Loucy (cell line): ENCODE data around the gene PTP4A1.

Source experiments
- H2AFZ ChIP-seq: fragments of 200-600 bp; sonication (generic); 2 replicates; pipeline ENCODE4 v1.6.0; 2016; ENCODE audit warnings: antibody characterized with exemption, mild to moderate bottlenecking, low read length, moderate library complexity
- H3F3A ChIP-seq: fragments of 200-600 bp; 2 replicates; pipeline ENCODE4 v1.6.0; 2016; ENCODE audit warnings: antibody characterized with exemption, low read depth, mild to moderate bottlenecking
- H3K27me3 ChIP-seq: fragments of 200-600 bp; sonication (generic); 2 replicates; pipeline ENCODE4 v1.6.1; 2014; ENCODE audit warnings: low read length, mild to moderate bottlenecking; ENCODE audit not compliant: insufficient read depth, poor library complexity, severe bottlenecking
- H3K36me3 ChIP-seq: fragments of 200-600 bp; sonication (generic); 2 replicates; pipeline ENCODE4 v1.6.1; 2016; ENCODE audit warnings: low read length; ENCODE audit not compliant: insufficient read depth
- H3K4me1 ChIP-seq: fragments of 200-600 bp; sonication (generic); 2 replicates; pipeline ENCODE4 v1.5.1; 2014; ENCODE audit warnings: low read length, mild to moderate bottlenecking; ENCODE audit not compliant: insufficient read depth, poor library complexity, severe bottlenecking
- H3K4me2 ChIP-seq: fragments of 200-600 bp; sonication (generic); 2 replicates; pipeline ENCODE4 v1.6.0; 2014; ENCODE audit warnings: antibody characterized with exemption, low read length, low read depth, mild to moderate bottlenecking; ENCODE audit not compliant: poor library complexity, severe bottlenecking
- H3K4me3 ChIP-seq: fragments of 200-600 bp; sonication (generic); 2 replicates; pipeline ENCODE4 v1.5.1; 2014; ENCODE audit warnings: low read length, mild to moderate bottlenecking, mixed read lengths; ENCODE audit not compliant: poor library complexity, severe bottlenecking
- H3K79me2 ChIP-seq: fragments of 200-600 bp; sonication (generic); 2 replicates; pipeline ENCODE4 v1.6.1; 2014; ENCODE audit warnings: low read length; ENCODE audit not compliant: insufficient read depth
- H3K9ac ChIP-seq: fragments of 200-600 bp; sonication (generic); 2 replicates; pipeline ENCODE4 v1.6.0; 2014; ENCODE audit warnings: mild to moderate bottlenecking, low read depth, low read length, moderate library complexity; ENCODE audit not compliant: poor library complexity, severe bottlenecking
- H3K9me2 ChIP-seq: fragments of 200-600 bp; sonication (generic); replicated peaks from 2 replicates; pipeline ENCODE4 v1.6.1; 2016; ENCODE audit warnings: low read depth, low read length, mixed read lengths
- H3K9me3 ChIP-seq: fragments of 200-600 bp; sonication (generic); 2 replicates; pipeline ENCODE4 v1.6.1; 2014; ENCODE audit warnings: mild to moderate bottlenecking, antibody characterized with exemption, low read length, low read depth; ENCODE audit not compliant: insufficient read depth
- H4K20me1 ChIP-seq: fragments of 200-600 bp; sonication (generic); 2 replicates; pipeline ENCODE4 v1.6.0; 2014; ENCODE audit warnings: antibody characterized with exemption, low read length, mild to moderate bottlenecking; ENCODE audit not compliant: insufficient read depth, poor library complexity, severe bottlenecking
- CTCF ChIP-seq: fragments of 200-600 bp; sonication (generic); conservative IDR thresholded peaks from 2 replicates; pipeline ENCODE4 v1.5.1; 2014; ENCODE audit warnings: mild to moderate bottlenecking, antibody characterized with exemption, low read length
- EZH2phosphoT487 ChIP-seq: fragments of 200-600 bp; IDR thresholded peaks from 2 replicates; pipeline ENCODE4 v1.6.1; 2018; ENCODE audit warnings: antibody characterized with exemption, mild to moderate bottlenecking, moderate library complexity, borderline replicate concordance

PTP4A1 gene

GRCh38 chr6:63529498-63529897, 42.8 kb upstream of the PTP4A1 start:
- Histone ChIP-seq H3K9ac (no peak overlapping the region), H3K4me3 (no peak overlapping the region), H3F3A (no peaks in the 10 kb centered on the region), H3K4me1 (no peaks in the 10 kb centered on the region), H3K27me3 (no peaks in the 10 kb centered on the region), H2AFZ (no peak overlapping the region; the same call in 1 of the 2 replicates), H3K4me2 (no peak overlapping the region), H3K36me3 (no peaks in the 10 kb centered on the region), H3K9me2 (no peaks in the 10 kb centered on the region), H4K20me1 (no peaks in the 10 kb centered on the region), H3K79me2 (no peaks in the 10 kb centered on the region), H3K9me3 (no peaks in the 10 kb centered on the region)
- no peak for TF ChIP-seq CTCF
- TF ChIP-seq EZH2phosphoT487: no peak

- H3K4me2 ChIP-seq: no peak overlapping the region
- H3K4me3 ChIP-seq: no peak overlapping the region
- TF ChIP-seq EZH2phosphoT487 (no peak), CTCF (no peak)
- H3K9ac ChIP-seq: no peak overlapping the region
- no peaks in the 10 kb centered on the region for H3K27me3 ChIP-seq
- no peaks in the 10 kb centered on the region for H3K36me3 ChIP-seq
- H3K9me3 ChIP-seq: no peaks in the 10 kb centered on the region
- H3K79me2 ChIP-seq: no peaks in the 10 kb centered on the region
- no peaks in the 10 kb centered on the region for H3F3A ChIP-seq
- no peaks in the 10 kb centered on the region for H4K20me1 ChIP-seq
- no peaks in the 10 kb centered on the region for H3K4me1 ChIP-seq
- H2AFZ ChIP-seq: no peak overlapping the region
- no peaks in the 10 kb centered on the region for H3K9me2 ChIP-seq
These were observed 42.1 kb upstream of the PTP4A1 start for GRCh38 chr6:63530182-63530581.

GRCh38 chr6:63530991-63531390, 41.3 kb upstream of the PTP4A1 start:
- no peaks in the 10 kb centered on the region for H3K27me3 ChIP-seq
- H3K79me2 ChIP-seq: no peaks in the 10 kb centered on the region
- no peak overlapping the region for H3K9ac ChIP-seq
- no peaks in the 10 kb centered on the region for H3K9me2 ChIP-seq
- no peaks in the 10 kb centered on the region for H3F3A ChIP-seq
- TF ChIP-seq EZH2phosphoT487 (no peak), CTCF (no peak)
- no peaks in the 10 kb centered on the region for H4K20me1 ChIP-seq
- H3K4me1 ChIP-seq: no peaks in the 10 kb centered on the region
- no peaks in the 10 kb centered on the region for H3K9me3 ChIP-seq
- H3K4me2 ChIP-seq: no peak overlapping the region
- H3K36me3 ChIP-seq: no peaks in the 10 kb centered on the region
- no peak overlapping the region for H3K4me3 ChIP-seq
- H2AFZ ChIP-seq: no peak overlapping the region
